ENCODE results near the gene PLA2G3.

Gene PLA2G3

GRCh38 chr22:31096657-31097279 lies 43.5 kb downstream of the PLA2G3 start:
- no peak for TF ChIP-seq CTCF (IDR thresholded peaks at IDR 0.05; ENCODE audit: borderline replicate concordance, control extremely low read depth, extremely low read depth, insufficient read depth, missing control alignments)
- no peak for DNase-seq (ENCODE audit: low spot score)
- in situ Hi-C loops (cut with MboI; ENCODE audit: low sequenced_read_pairs, unreplicated experiment) = no loop called here

- in situ Hi-C loops (cut with MboI; ENCODE audit: low sequenced_read_pairs, unreplicated experiment) = no loop called here
- no peak for TF ChIP-seq CTCF (IDR thresholded peaks at IDR 0.05; ENCODE audit: borderline replicate concordance, control extremely low read depth, extremely low read depth, insufficient read depth, missing control alignments)
- DNase-seq (ENCODE audit: low spot score) = no peak
Measured at GRCh38 chr22:31095637-31096249, 44.6 kb downstream of the PLA2G3 start.

GRCh38 chr22:31094741-31095140 lies 45.6 kb downstream of the PLA2G3 start:
- no peak for DNase-seq (ENCODE audit: low spot score)
- in situ Hi-C loops (cut with MboI; ENCODE audit: low sequenced_read_pairs, unreplicated experiment) = no loop called here
- no peak for TF ChIP-seq CTCF (IDR thresholded peaks at IDR 0.05; ENCODE audit: borderline replicate concordance, control extremely low read depth, extremely low read depth, insufficient read depth, missing control alignments)

- in situ Hi-C loops (cut with MboI; ENCODE audit: low sequenced_read_pairs, unreplicated experiment) = no loop called here
- DNase-seq (ENCODE audit: low spot score) = no peak
- no peak for TF ChIP-seq CTCF (IDR thresholded peaks at IDR 0.05; ENCODE audit: borderline replicate concordance, control extremely low read depth, extremely low read depth, insufficient read depth, missing control alignments)
Measured at GRCh38 chr22:31094021-31094551, 46.2 kb downstream of the PLA2G3 start.

GRCh38 chr22:31093086-31093850 lies 47.0 kb downstream of the PLA2G3 start:
- DNase-seq (ENCODE audit: low spot score) = no peak
- in situ Hi-C loops (cut with MboI; ENCODE audit: low sequenced_read_pairs, unreplicated experiment) = no loop called here
- no peak for TF ChIP-seq CTCF (IDR thresholded peaks at IDR 0.05; ENCODE audit: borderline replicate concordance, control extremely low read depth, extremely low read depth, insufficient read depth, missing control alignments)

GRCh38 chr22:31092161-31092560 lies 48.1 kb downstream of the PLA2G3 start:
- in situ Hi-C loops (cut with MboI; ENCODE audit: low sequenced_read_pairs, unreplicated experiment) = no loop called here
- no peak for TF ChIP-seq CTCF (IDR thresholded peaks at IDR 0.05; ENCODE audit: borderline replicate concordance, control extremely low read depth, extremely low read depth, insufficient read depth, missing control alignments)
- DNase-seq (ENCODE audit: low spot score) = no peak

Measured in GM13976 (cell line).